GM12878 (cell line): ENCODE results near the gene ZFP37.

Experiments used
- EP300 ChIP-seq, 2 experiments: fragments of 150-350 bp in 1 of 2; IDR thresholded peaks; 2 replicates each; pipeline ENCODE4 v1.6.1; 2011 to 2012; ENCODE audit warnings: low read depth in 2 of 2, low read length in 2 of 2, borderline replicate concordance in 1 of 2, improper control_type of control experiment in 1 of 2, inconsistent platforms in 1 of 2; ENCODE audit not compliant: control insufficient read depth in 1 of 2
- FOXM1 ChIP-seq: IDR thresholded peaks from 2 replicates; pipeline ENCODE4 v1.6.1; 2012; ENCODE audit warnings: low read depth, mild to moderate bottlenecking, inconsistent platforms, low read length, moderate library complexity
- HCFC1 ChIP-seq: fragments of 150-350 bp; IDR thresholded peaks from 2 replicates; pipeline ENCODE4 v1.6.1; 2014; ENCODE audit warnings: low read length
- JUND ChIP-seq: IDR thresholded peaks from 2 replicates; pipeline ENCODE4 v1.6.1; 2012; ENCODE audit warnings: low read depth, mild to moderate bottlenecking, low read length, improper control_type of control experiment, moderate library complexity
- MXI1 ChIP-seq: fragments of 150-350 bp; IDR thresholded peaks from 2 replicates; pipeline ENCODE4 v1.6.1; 2011; ENCODE audit warnings: low read depth, mild to moderate bottlenecking, inconsistent platforms, low read length, improper control_type of control experiment
- POLR2AphosphoS2 ChIP-seq: IDR thresholded peaks from 2 replicates; pipeline ENCODE4 v1.6.1; 2011; ENCODE audit warnings: low read depth, mild to moderate bottlenecking, low read length, improper control_type of control experiment, moderate library complexity
- POLR2AphosphoS5 ChIP-seq: IDR thresholded peaks from 2 replicates; pipeline ENCODE4 v1.6.1; 2011; ENCODE audit warnings: mild to moderate bottlenecking, low read length, inconsistent platforms
- RAD21 ChIP-seq: IDR thresholded peaks from 2 replicates; pipeline ENCODE4 v1.6.1; 2011; ENCODE audit warnings: mild to moderate bottlenecking, low read depth, low read length, moderate library complexity; ENCODE audit not compliant: insufficient read depth
- SIN3A ChIP-seq: IDR thresholded peaks from 2 replicates; pipeline ENCODE4 v1.6.1; 2012; ENCODE audit warnings: low read depth, low read length, improper control_type of control experiment
- SP1 ChIP-seq: IDR thresholded peaks from one replicate; pipeline ENCODE4 v1.6.1; 2011; ENCODE audit warnings: low read depth, low read length
- YY1 ChIP-seq: IDR thresholded peaks from 2 replicates; pipeline ENCODE4 v1.6.1; 2011; ENCODE audit warnings: low read depth, mild to moderate bottlenecking, low read length
- TF ChIP-seq, protein P1 (sequence below), 3 experiments: IDR thresholded peaks in 2 of 3; conservative IDR thresholded peaks in 1 of 3; 2 replicates each; pipeline ENCODE4 v1.5.1; 2011; ENCODE audit warnings: low read depth in 3 of 3, low read length in 3 of 3, mild to moderate bottlenecking in 3 of 3, control low read depth in 2 of 3, moderate library complexity in 2 of 3, inconsistent platforms in 1 of 3, mixed read lengths in 1 of 3; ENCODE audit not compliant: control insufficient read depth in 2 of 3, insufficient read depth in 1 of 3; ENCODE audit errors: extremely low read depth in 1 of 3
- TF ChIP-seq, protein P2 (sequence below): IDR thresholded peaks from 2 replicates; pipeline ENCODE4 v1.6.1; 2012; ENCODE audit warnings: low read length, inconsistent platforms
- TF ChIP-seq, protein P3 (sequence below): IDR thresholded peaks from 2 replicates; pipeline ENCODE4 v1.6.1; 2012; ENCODE audit warnings: low read depth, low read length, improper control_type of control experiment

DNA sequence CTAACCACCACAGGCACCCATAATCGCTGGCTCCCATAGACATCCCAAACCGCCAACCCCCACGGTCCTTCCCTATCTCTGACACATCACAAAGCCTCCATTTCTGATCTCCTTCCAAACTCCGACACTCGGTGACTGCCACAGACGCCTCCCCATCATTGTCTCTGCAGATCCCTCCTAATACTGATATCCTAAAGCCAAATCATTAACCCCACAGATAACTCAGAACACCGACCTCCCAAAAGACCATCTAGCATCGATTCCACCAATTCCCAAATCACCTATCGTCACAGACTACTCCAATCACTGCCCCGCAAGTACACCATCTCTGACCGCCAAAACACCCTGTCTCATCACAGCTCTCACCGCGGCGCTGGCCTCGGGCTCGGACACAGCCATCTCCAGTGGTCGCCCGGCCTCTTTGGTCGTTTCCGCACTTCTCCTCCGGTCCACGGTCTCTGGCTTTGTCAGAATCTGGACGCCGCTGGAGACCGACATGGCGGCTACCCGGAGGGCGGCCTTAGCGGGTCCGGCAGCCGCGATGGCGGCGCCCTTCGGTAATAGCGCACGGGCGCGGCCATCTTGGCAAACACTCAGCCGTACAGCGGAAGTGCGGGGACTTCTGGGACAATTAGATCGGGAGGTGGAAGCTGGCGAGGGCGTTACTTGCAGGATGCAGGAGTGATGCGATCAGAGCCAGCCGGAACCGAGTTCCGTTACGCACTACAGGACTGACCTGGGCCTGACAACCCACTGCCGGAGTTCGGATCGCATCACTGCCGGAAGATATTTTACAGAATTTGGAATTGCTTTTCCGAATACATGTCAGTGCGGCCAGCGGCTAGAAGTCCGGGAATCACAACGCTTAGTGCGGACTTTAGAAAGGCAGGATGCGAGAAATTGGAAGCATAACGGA is at the start of gene ZFP37:
- TF ChIP-seq RAD21 (no peak), JUND (no peak), MXI1 (no peak), FOXM1 (no peak), SIN3A (no peak), POLR2AphosphoS2 (no peak), HCFC1 (peak; percentile 40; the same call in 1 of the 2 replicates), POLR2AphosphoS5 (no peak), EP300 (IDR thresholded peaks at IDR 0.05; ENCODE audit: borderline replicate concordance in 1 of 2, control insufficient read depth in 1 of 2, low read depth in 2 of 2, low read length in 2 of 2) (no peak), SP1 (no peak), YY1 (peak; percentile 100)
- TF ChIP-seq, protein P1, sequence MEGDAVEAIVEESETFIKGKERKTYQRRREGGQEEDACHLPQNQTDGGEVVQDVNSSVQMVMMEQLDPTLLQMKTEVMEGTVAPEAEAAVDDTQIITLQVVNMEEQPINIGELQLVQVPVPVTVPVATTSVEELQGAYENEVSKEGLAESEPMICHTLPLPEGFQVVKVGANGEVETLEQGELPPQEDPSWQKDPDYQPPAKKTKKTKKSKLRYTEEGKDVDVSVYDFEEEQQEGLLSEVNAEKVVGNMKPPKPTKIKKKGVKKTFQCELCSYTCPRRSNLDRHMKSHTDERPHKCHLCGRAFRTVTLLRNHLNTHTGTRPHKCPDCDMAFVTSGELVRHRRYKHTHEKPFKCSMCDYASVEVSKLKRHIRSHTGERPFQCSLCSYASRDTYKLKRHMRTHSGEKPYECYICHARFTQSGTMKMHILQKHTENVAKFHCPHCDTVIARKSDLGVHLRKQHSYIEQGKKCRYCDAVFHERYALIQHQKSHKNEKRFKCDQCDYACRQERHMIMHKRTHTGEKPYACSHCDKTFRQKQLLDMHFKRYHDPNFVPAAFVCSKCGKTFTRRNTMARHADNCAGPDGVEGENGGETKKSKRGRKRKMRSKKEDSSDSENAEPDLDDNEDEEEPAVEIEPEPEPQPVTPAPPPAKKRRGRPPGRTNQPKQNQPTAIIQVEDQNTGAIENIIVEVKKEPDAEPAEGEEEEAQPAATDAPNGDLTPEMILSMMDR (IDR thresholded peaks at IDR 0.05 in 2 of 3, conservative IDR thresholded peaks at IDR 0.05 in 1 of 3; ENCODE audit: control insufficient read depth in 2 of 3, extremely low read depth in 1 of 3, insufficient read depth in 1 of 3, low read depth in 3 of 3, low read length in 3 of 3): no peak
- TF ChIP-seq, protein P2, sequence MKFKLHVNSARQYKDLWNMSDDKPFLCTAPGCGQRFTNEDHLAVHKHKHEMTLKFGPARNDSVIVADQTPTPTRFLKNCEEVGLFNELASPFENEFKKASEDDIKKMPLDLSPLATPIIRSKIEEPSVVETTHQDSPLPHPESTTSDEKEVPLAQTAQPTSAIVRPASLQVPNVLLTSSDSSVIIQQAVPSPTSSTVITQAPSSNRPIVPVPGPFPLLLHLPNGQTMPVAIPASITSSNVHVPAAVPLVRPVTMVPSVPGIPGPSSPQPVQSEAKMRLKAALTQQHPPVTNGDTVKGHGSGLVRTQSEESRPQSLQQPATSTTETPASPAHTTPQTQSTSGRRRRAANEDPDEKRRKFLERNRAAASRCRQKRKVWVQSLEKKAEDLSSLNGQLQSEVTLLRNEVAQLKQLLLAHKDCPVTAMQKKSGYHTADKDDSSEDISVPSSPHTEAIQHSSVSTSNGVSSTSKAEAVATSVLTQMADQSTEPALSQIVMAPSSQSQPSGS: no peak
- TF ChIP-seq, protein P3, sequence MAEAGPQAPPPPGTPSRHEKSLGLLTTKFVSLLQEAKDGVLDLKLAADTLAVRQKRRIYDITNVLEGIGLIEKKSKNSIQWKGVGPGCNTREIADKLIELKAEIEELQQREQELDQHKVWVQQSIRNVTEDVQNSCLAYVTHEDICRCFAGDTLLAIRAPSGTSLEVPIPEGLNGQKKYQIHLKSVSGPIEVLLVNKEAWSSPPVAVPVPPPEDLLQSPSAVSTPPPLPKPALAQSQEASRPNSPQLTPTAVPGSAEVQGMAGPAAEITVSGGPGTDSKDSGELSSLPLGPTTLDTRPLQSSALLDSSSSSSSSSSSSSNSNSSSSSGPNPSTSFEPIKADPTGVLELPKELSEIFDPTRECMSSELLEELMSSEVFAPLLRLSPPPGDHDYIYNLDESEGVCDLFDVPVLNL: no peak
